BJ (cell line): ENCODE measurements around the gene CUX1. TPM values are rescaled to one million over a fixed set of nuclear protein-coding genes. Genes with fewer than 3 reads are reported as not detected.

ENCODE experiments used
- CTCF ChIA-PET: fragments of 350-600 bp; formaldehyde crosslinking; extraction: SDS; loops from one replicate; lab custom pipeline; 2021; ENCODE audit warnings: antibody characterized with exemption, inconsistent platforms; lab: Yijun Ruan, JAX
- POLR2A ChIA-PET: fragments of 300-600 bp; sonication (Branson Sonifier 250); formaldehyde crosslinking; extraction: SDS; loops from one replicate; lab custom pipeline; 2021; ENCODE audit warnings: antibody characterized with exemption; lab: Charles Lee
- DNase-seq: peaks from one replicate; pipeline ENCODE4 v3.0.0-alpha.2; 2011; ENCODE audit warnings: low read depth
- H3K27me3 ChIP-seq: 2 replicates; pipeline ENCODE4 v1.6.0; 2011; ENCODE audit warnings: low read length; ENCODE audit not compliant: control insufficient read depth, insufficient read depth
- H3K36me3 ChIP-seq: 2 replicates; pipeline ENCODE4 v1.5.1; 2011; ENCODE audit warnings: low read length; ENCODE audit not compliant: control insufficient read depth, insufficient read depth
- H3K4me3 ChIP-seq: 2 replicates; pipeline ENCODE4 v1.5.1; 2011; ENCODE audit warnings: low read depth, mild to moderate bottlenecking, control low read depth, low read length
- CTCF ChIP-seq: IDR thresholded peaks from 2 replicates; pipeline ENCODE4 v1.5.1; 2011; ENCODE audit warnings: low read depth, mild to moderate bottlenecking, control low read depth, inconsistent platforms, low read length, moderate library complexity; ENCODE audit not compliant: insufficient read depth
- polyA plus RNA-seq: library from polyadenylated mRNA; depleted of rRNA; stranded (reverse); fragments of >200 nt; gene quantifications from 2 replicates; pipeline ENCODE4 v1.2.3, GENCODE V29; 2011

The CUX1 gene
- polyA plus RNA-seq, 1 experiment: 36.5 TPM

GRCh38 chr7:102152672-102153598 lies 335.5 kb downstream of the CUX1 start:
- H3K36me3 ChIP-seq: peaks cover 4% of the 10 kb centered on the region
- ChIA-PET POLR2A (no interaction called here), CTCF (interaction anchor here (1.3 kb wide), 1 partner anchor 10 kb away, joined by 3 read pairs; no protein-coding TSS in a partner anchor)
- no peak for DNase-seq
- H3K4me3 ChIP-seq: no peak overlapping the region
- no peak for TF ChIP-seq CTCF
- no peaks in the 10 kb centered on the region for H3K27me3 ChIP-seq

- Histone ChIP-seq H3K27me3 (no peaks in the 10 kb centered on the region), H3K4me3 (no peak overlapping the region), H3K36me3 (peaks cover 4% of the 10 kb centered on the region)
- POLR2A ChIA-PET: no interaction called here
- TF ChIP-seq CTCF: no peak
- no peak for DNase-seq
- CTCF ChIA-PET: interaction anchor here (1.3 kb wide), 1 partner anchor 9 kb away, joined by 3 read pairs; no protein-coding TSS in a partner anchor
Observed at GRCh38 chr7:102153599-102153946, 336.1 kb downstream of the CUX1 start.

GRCh38 chr7:102154425-102154824 lies 337.0 kb downstream of the CUX1 start:
- Histone ChIP-seq H3K4me3 (no peak overlapping the region), H3K36me3 (peaks cover 6% of the 10 kb centered on the region), H3K27me3 (no peaks in the 10 kb centered on the region)
- DNase-seq: no peak
- CTCF ChIA-PET: no interaction called here
- POLR2A ChIA-PET: no interaction called here
- TF ChIP-seq CTCF: no peak

GRCh38 chr7:102155821-102156441 lies 338.5 kb downstream of the CUX1 start:
- ChIA-PET CTCF (no interaction called here), POLR2A (no interaction called here)
- no peak overlapping the region for H3K4me3 ChIP-seq
- no peaks in the 10 kb centered on the region for H3K27me3 ChIP-seq
- peaks cover 6% of the 10 kb centered on the region for H3K36me3 ChIP-seq
- no peak for DNase-seq
- TF ChIP-seq CTCF: no peak

- ChIA-PET POLR2A (no interaction called here), CTCF (no interaction called here)
- H3K36me3 ChIP-seq: peaks cover 6% of the 10 kb centered on the region
- TF ChIP-seq CTCF: no peak
- DNase-seq: no peak
- no peak overlapping the region for H3K4me3 ChIP-seq
- no peaks in the 10 kb centered on the region for H3K27me3 ChIP-seq
Observed at GRCh38 chr7:102156867-102157266, 339.4 kb downstream of the CUX1 start.
